WI38 (cell line): ENCODE data around the gene ZNF212.

Experiments used
- H3K4me3 ChIP-seq: 2 replicates; pipeline ENCODE4 v1.5.1; 2011; ENCODE audit warnings: low read depth, mild to moderate bottlenecking, control low read depth, low read length
- CTCF ChIP-seq: IDR thresholded peaks from 2 replicates; pipeline ENCODE4 v1.5.1; 2012; ENCODE audit warnings: low read depth, mild to moderate bottlenecking, control low read depth, low read length

Gene ZNF212

GRCh38 chr7:149239345-149240143, at the start of gene ZNF212:
Gene ZNF212, plus strand, starts transcription at chr7:149239651. Its CDS starts 128 bp downstream, at chr7:149239779.
- TF ChIP-seq CTCF = peak; percentile 76
- H3K4me3 ChIP-seq = peak within 1 kb of the TSS; percentile 97

DNA sequence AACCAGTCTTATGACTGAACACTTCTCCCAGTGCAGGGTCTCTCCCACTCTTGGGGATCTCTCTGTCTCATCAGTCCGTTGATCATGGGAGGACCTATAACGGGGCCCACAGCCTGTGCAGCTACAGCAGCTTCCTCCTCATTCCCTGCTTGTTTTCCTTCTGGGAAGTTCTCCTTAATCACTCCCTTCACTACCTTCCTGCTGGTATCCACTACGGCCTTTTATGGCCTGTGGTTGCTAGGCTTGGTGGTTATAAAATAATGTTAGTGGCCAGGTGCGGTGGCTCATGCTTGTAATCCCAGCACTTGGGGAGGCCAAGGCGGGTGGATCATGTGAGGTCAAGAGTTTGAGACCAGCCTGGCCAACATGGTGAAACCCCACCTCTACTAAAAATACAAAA, 47.6 kb upstream of the ZNF212 start:
- TF ChIP-seq CTCF = no peak
- H3K4me3 ChIP-seq = no peak overlapping the region

- no peak for TF ChIP-seq CTCF
- H3K4me3 ChIP-seq = peak overlapping the region; percentile 86
These were observed 44.7 kb upstream of the ZNF212 start for GRCh38 chr7:149194799-149195179.

- H3K4me3 ChIP-seq = peak within 1 kb of the TSS; percentile 86
- peak; percentile 72 for TF ChIP-seq CTCF
These were observed 44.0 kb upstream of the ZNF212 start, which contains the start of gene ZNF282 for GRCh38 chr7:149195180-149196150. Gene ZNF282, plus strand, starts transcription at chr7:149195546. Its CDS starts 44 bp downstream, at chr7:149195590.

- peak overlapping the region; percentile 86 for H3K4me3 ChIP-seq
- no peak for TF ChIP-seq CTCF
These were observed 43.2 kb upstream of the ZNF212 start for GRCh38 chr7:149196151-149196704.

GRCh38 chr7:149196705-149197171, 42.7 kb upstream of the ZNF212 start:
- H3K4me3 ChIP-seq = peak overlapping the region; percentile 86
- no peak for TF ChIP-seq CTCF
